Body of pancreas (tissue), 4 donors: ENCODE results near the gene PREX1. TPM values are rescaled to one million over a fixed set of nuclear protein-coding genes. Genes with fewer than 3 reads are reported as not detected.
A peak's percentile ranks its signal among the peaks of the same experiment; 100 is the strongest.
"Not testable (repeated sequence)": the region's sequence is repeated elsewhere in the genome, so short reads cannot be mapped to it uniquely, and the experiment has no call there.

Experiments
- ATAC-seq: fragments of 150-250 bp; one replicate; pipeline ENCODE4 v1.9.1; 2016
- DNase-seq, 4 donors: peaks; one replicate each; pipeline ENCODE4 v3.0.0-alpha.2; 2019
- H3K27ac ChIP-seq, 4 donors: fragments of 200-600 bp; sonication (generic); 1 replicate in 3 of 4; 2 replicates in 1 of 4; pipeline versions ENCODE4 v1.5.1 to v1.6.1; 2016 to 2019; ENCODE audit warnings: mild to moderate bottlenecking in 1 of 4, mixed read lengths in 1 of 4, moderate library complexity in 1 of 4
- H3K27me3 ChIP-seq, 2 donors: fragments of 200-600 bp; sonication (generic); one replicate each; pipeline ENCODE4 v1.6.0; 2016; ENCODE audit warnings: mild to moderate bottlenecking in 1 of 2
- H3K36me3 ChIP-seq, 2 donors: fragments of 200-600 bp; sonication (generic); replicated peaks in 1 of 2; 2 replicates each; pipeline ENCODE4 v1.5.1; 2016; ENCODE audit warnings: low read depth in 2 of 2; ENCODE audit not compliant: insufficient read depth in 1 of 2
- H3K4me1 ChIP-seq: fragments of 200-600 bp; sonication (generic); one replicate; pipeline ENCODE4 v1.6.0; 2016
- H3K4me3 ChIP-seq, 2 donors: fragments of 200-600 bp; sonication (generic); 1 replicate in 1 of 2; 2 replicates in 1 of 2; pipeline ENCODE4 v1.5.1; 2016 to 2019
- H3K9me3 ChIP-seq, 3 donors: fragments of 200-600 bp; sonication (generic); 1 replicate in 2 of 3; 2 replicates in 1 of 3; pipeline ENCODE4 v1.5.1; 2016
- POLR2A ChIP-seq, 3 donors: fragments of 450-650 bp; IDR thresholded peaks; one replicate each; pipeline ENCODE4 v1.6.1; 2016; ENCODE audit warnings: antibody characterized with exemption in 3 of 3, mild to moderate bottlenecking in 2 of 3
- WGBS, 2 donors: methylation state at CpG; one replicate each; pipeline ENCODE4 v1.1.5; 2017; 5-methylcytosine and 5-hydroxymethylcytosine counted together
- intact Hi-C: fragments of 100-400 bp; cut with DNase I; formaldehyde crosslinking; loops from one replicate; pipeline ENCODE4 v1.15.1; 2023
- total RNA-seq, 2 donors: library from RNA; depleted of rRNA; stranded (reverse); fragments of >200 nt; gene quantifications; one replicate each; pipeline ENCODE4 v1.1.0, GENCODE V29; 2016
- TF ChIP-seq, protein P1 (sequence below), 7 experiments: fragments of 450-650 bp in 4 of 7; fragments of 200-600 bp in 3 of 7; sonication (generic) in 3 of 7; IDR thresholded peaks; one replicate each; pipeline ENCODE4 v1.5.1; 2016 to 2019; ENCODE audit warnings: antibody characterized with exemption in 7 of 7

Gene PREX1
- total RNA-seq, 2 donors from 2014 or later: 9.1 to 14.5 TPM

DNA sequence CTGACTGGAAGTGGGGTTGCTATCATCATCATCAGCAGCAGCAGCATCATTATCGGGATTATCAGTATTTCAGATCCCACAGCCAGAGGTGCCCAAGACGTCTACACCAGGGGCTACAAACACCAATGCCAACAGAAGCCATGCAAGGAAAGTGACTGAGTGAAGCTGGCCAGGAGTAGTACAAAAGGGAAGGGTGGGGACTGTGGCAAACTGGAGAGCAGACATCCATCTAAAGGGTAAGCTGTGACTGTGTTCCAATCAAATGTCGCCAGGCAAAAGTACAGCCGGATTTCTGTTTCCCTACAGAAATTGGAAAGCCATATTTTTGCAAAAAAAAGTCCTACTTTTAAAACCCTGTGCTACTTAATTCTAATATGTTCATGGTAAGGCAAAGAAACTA, 50.0 kb downstream of the PREX1 start:
- TF ChIP-seq, protein P1, sequence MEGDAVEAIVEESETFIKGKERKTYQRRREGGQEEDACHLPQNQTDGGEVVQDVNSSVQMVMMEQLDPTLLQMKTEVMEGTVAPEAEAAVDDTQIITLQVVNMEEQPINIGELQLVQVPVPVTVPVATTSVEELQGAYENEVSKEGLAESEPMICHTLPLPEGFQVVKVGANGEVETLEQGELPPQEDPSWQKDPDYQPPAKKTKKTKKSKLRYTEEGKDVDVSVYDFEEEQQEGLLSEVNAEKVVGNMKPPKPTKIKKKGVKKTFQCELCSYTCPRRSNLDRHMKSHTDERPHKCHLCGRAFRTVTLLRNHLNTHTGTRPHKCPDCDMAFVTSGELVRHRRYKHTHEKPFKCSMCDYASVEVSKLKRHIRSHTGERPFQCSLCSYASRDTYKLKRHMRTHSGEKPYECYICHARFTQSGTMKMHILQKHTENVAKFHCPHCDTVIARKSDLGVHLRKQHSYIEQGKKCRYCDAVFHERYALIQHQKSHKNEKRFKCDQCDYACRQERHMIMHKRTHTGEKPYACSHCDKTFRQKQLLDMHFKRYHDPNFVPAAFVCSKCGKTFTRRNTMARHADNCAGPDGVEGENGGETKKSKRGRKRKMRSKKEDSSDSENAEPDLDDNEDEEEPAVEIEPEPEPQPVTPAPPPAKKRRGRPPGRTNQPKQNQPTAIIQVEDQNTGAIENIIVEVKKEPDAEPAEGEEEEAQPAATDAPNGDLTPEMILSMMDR (IDR thresholded peaks at IDR 0.05): no peak
- no peak for TF ChIP-seq POLR2A (IDR thresholded peaks at IDR 0.05)
- 48 to 82% methylated on average over 3 to 4 of the region's 4 CpGs for WGBS, 2 donors
- no peaks in the 10 kb centered on the region for H3K27me3 ChIP-seq
- H3K27ac ChIP-seq: no peak overlapping the region
- ATAC-seq (no peak), DNase-seq (no peak)
- H3K9me3 ChIP-seq: no peaks in the 10 kb centered on the region
- H3K4me1 ChIP-seq: no peaks in the 10 kb centered on the region
- no peak overlapping the region for H3K4me3 ChIP-seq
- intact Hi-C loops: no loop called here
- H3K36me3 ChIP-seq: no peaks in the 10 kb centered on the region

- H3K27me3 ChIP-seq: no peaks in the 10 kb centered on the region
- no peak for TF ChIP-seq POLR2A (IDR thresholded peaks at IDR 0.05)
- TF ChIP-seq, protein P1 (IDR thresholded peaks at IDR 0.05): no peak
- intact Hi-C loops: no loop called here
- H3K4me3 ChIP-seq: no peak overlapping the region
- peak overlapping the region in 1 of 4 donors; percentile 41 for H3K27ac ChIP-seq
- no peaks in the 10 kb centered on the region for H3K36me3 ChIP-seq
- 81 to 85% methylated on average over 8 of the region's 8 CpGs for WGBS, 2 donors
- peak in 1 of 4 donors; percentile 53 for DNase-seq
- no peak for ATAC-seq
- no peaks in the 10 kb centered on the region for H3K9me3 ChIP-seq
- no peaks in the 10 kb centered on the region for H3K4me1 ChIP-seq
Measured at GRCh38 chr20:48777005-48777404, 50.8 kb downstream of the PREX1 start.

DNA sequence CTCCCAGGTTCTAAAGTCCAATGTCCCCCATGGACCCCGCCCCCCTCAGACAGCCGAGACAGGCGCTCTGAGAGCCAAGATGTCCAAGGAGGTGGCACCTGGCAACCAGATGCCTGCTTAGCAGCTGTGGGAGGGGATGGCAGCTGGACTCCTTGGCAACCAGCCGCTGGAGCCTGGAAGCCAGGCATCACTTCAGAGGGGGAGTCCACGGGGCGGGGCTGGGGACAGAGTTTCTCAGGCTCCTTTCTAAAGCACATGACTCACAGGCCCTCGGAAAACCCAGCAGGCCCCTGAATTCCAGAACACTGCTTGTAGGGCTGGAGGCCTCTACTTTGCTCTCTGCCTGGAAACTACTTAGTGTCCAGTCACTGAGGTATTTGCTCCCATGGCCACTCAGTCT, 51.5 kb downstream of the PREX1 start:
- intact Hi-C loops: no loop called here
- WGBS, 2 donors: 80 to 90% methylated on average over 1 to 5 of the region's 7 CpGs
- H3K27ac ChIP-seq: peak overlapping the region in 1 of 4 donors; percentile 5
- no peaks in the 10 kb centered on the region for H3K9me3 ChIP-seq
- TF ChIP-seq, protein P1 (IDR thresholded peaks at IDR 0.05): no peak
- TF ChIP-seq POLR2A (IDR thresholded peaks at IDR 0.05): no peak
- no peak for ATAC-seq
- H3K27me3 ChIP-seq: no peaks in the 10 kb centered on the region
- no peak overlapping the region for H3K4me3 ChIP-seq
- H3K36me3 ChIP-seq: no peaks in the 10 kb centered on the region
- H3K4me1 ChIP-seq: no peaks in the 10 kb centered on the region
- no peak for DNase-seq

DNA sequence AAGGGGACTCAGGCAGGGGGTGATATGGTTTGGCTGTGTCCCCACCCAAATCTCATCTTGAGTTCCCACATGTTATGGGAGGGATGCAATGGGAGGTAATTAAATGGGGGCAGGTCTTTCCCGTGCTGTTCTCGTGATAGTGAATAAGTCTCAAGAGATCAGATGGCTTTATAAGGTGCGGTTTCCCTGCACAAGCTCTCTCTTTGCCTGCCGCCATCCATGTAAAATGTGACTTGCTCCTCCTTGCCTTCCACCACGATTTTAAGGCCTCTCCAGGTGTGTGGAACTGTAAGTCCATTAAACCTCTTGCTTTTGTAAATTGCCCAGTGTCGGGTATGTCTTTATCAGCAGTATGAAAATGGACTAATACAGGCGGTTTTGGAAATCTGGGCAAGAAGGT, 52.3 kb downstream of the PREX1 start:
- ATAC-seq, H3K4me3 ChIP-seq, H3K9me3 ChIP-seq, H3K36me3 ChIP-seq, intact Hi-C loops, DNase-seq, H3K4me1 ChIP-seq, H3K27me3 ChIP-seq, H3K27ac ChIP-seq: not testable (repeated sequence)
- 88 to 94% methylated on average over 6 of the region's 7 CpGs for WGBS, 2 donors

DNA sequence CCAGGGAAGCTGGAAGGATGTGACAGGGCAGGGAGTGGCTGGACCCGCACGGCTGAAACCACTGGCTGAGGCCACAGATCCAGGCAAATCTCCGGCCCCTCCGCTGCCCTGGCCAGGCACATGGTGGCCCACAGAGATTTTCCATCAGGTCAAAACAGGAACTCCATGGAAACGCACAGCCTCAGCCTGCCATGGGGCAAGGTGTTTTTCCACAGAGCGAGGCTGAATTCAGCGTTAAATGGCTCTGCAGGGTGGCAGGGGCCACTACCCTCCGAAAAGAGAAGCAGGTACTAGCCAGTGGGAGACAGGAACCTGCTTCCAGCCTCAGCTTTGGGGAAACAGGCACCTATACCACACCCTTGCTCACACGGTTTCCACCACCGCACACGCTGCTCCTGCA, 53.1 kb downstream of the PREX1 start:
- intact Hi-C loops: no loop called here
- DNase-seq: no peak
- Histone ChIP-seq H3K27ac (peak overlapping the region in 2 of 4 donors; percentile 2 to 66), H3K36me3 (no peaks in the 10 kb centered on the region), H3K27me3 (no peaks in the 10 kb centered on the region), H3K4me3 (no peak overlapping the region), H3K4me1 (no peaks in the 10 kb centered on the region), H3K9me3 (no peaks in the 10 kb centered on the region)
- no peak for ATAC-seq
- 84 to 85% methylated on average over 7 to 11 of the region's 11 CpGs for WGBS, 2 donors
- TF ChIP-seq, protein P1 (IDR thresholded peaks at IDR 0.05): no peak
- no peak for TF ChIP-seq POLR2A (IDR thresholded peaks at IDR 0.05)
